ENCODE measurements around the gene RPL6. TPM values are rescaled to one million over a fixed set of nuclear protein-coding genes. Genes with fewer than 3 reads are reported as not detected.

RPL6 gene
- total and polyA plus RNA-seq, 9 of the 15 experiments (the other 6 are each of a cell fraction or from before 2014, with no cell fraction given): 1,519 to 3,103 (median 2,396) TPM

- no peak for TF ChIP-seq FOXO4 (CRISPR knock-in tag; IDR thresholded peaks at IDR 0.05)
- peak; percentile 73 for TF ChIP-seq BHLHE40 (IDR thresholded peaks at IDR 0.05; ENCODE audit: low read length)
- peak in 1 of 3 experiments; percentile 10 for TF ChIP-seq YY1 (IDR thresholded peaks at IDR 0.05; ENCODE audit: borderline replicate concordance in 1 of 3, control insufficient read depth in 1 of 3, extremely low read depth in 1 of 3, insufficient read depth in 3 of 3, insufficient read length in 1 of 3, insufficient replicate concordance in 2 of 3, low read depth in 1 of 3, low read length in 2 of 3)
- no peak for TF ChIP-seq ARID2 (IDR thresholded peaks at IDR 0.05)
- no peak for TF ChIP-seq HMG20B (CRISPR knock-in tag; IDR thresholded peaks at IDR 0.05)
- TF ChIP-seq MCM2 (IDR thresholded peaks at IDR 0.05; ENCODE audit: low read depth): no peak
- peak; percentile 91 for TF ChIP-seq SMARCA5 (IDR thresholded peaks at IDR 0.05)
- no peak for TF ChIP-seq ZNF212 (CRISPR knock-in tag; IDR thresholded peaks at IDR 0.05)
- no peak for TF ChIP-seq NFE2L1 (tag; IDR thresholded peaks at IDR 0.05; ENCODE audit: borderline replicate concordance, low read depth)
- no peak for TF ChIP-seq HDAC8 (tag; IDR thresholded peaks at IDR 0.05)
- TF ChIP-seq RBBP5 (IDR thresholded peaks at IDR 0.05; ENCODE audit: borderline replicate concordance, insufficient read depth, low read length, poor library complexity, severe bottlenecking): no peak
- TF ChIP-seq NR2F6 (CRISPR knock-in tag; IDR thresholded peaks at IDR 0.05): no peak
- peak; percentile 33 for TF ChIP-seq TBP (optimal IDR thresholded peaks at IDR 0.05; ENCODE audit: low read depth, low read length)
- TF ChIP-seq BRD9 (IDR thresholded peaks at IDR 0.05; ENCODE audit: low read depth, partially characterized antibody): peak; percentile 59
- TF ChIP-seq ZNF184 (CRISPR knock-in tag; IDR thresholded peaks at IDR 0.05): no peak
- TF ChIP-seq, protein P1, sequence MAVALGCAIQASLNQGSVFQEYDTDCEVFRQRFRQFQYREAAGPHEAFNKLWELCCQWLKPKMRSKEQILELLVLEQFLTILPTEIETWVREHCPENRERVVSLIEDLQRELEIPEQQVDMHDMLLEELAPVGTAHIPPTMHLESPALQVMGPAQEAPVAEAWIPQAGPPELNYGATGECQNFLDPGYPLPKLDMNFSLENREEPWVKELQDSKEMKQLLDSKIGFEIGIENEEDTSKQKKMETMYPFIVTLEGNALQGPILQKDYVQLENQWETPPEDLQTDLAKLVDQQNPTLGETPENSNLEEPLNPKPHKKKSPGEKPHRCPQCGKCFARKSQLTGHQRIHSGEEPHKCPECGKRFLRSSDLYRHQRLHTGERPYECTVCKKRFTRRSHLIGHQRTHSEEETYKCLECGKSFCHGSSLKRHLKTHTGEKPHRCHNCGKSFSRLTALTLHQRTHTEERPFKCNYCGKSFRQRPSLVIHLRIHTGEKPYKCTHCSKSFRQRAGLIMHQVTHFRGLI (CRISPR knock-in tag; IDR thresholded peaks at IDR 0.05): no peak
- TF ChIP-seq HNRNPH1 (optimal IDR thresholded peaks at IDR 0.05; ENCODE audit: low read depth, low read length): no peak
- TF ChIP-seq AFF4 (CRISPR knock-in tag; IDR thresholded peaks at IDR 0.05): 0 out of 2 replicates have a peak, but pooled peaks have one; percentile 31
- TF ChIP-seq ZNF75A (CRISPR knock-in tag; IDR thresholded peaks at IDR 0.05): no peak
- TF ChIP-seq GTF2E2 (tag; IDR thresholded peaks at IDR 0.05): no peak
- no peak for TF ChIP-seq ILF3 (IDR thresholded peaks at IDR 0.05; ENCODE audit: borderline replicate concordance)
- peak; percentile 79 for TF ChIP-seq ATF7 (IDR thresholded peaks at IDR 0.05)
Measured at GRCh38 chr12:112419297-112420133, 10.1 kb upstream of the RPL6 start (continued).

Data from K562 (cell line).